Endothelial cell (in vitro differentiated cells): ENCODE measurements around the gene RPS19. TPM values are rescaled to one million over a fixed set of nuclear protein-coding genes. Genes with fewer than 3 reads are reported as not detected.

Experiments
- DNase-seq: peaks from one replicate; pipeline ENCODE4 v3.0.0; 2021; ENCODE audit warnings: low spot score
- H3K27ac Mint-ChIP-seq: one replicate; pipeline ENCODE4 v1.8.0; 2021; ENCODE audit warnings: mixed read lengths, inconsistent platforms; ENCODE audit not compliant: unreplicated experiment
- H3K27me3 Mint-ChIP-seq: one replicate; pipeline ENCODE4 v1.8.0; 2021; ENCODE audit warnings: mild to moderate bottlenecking, moderate library complexity, mixed read lengths, inconsistent platforms; ENCODE audit not compliant: unreplicated experiment
- H3K36me3 Mint-ChIP-seq: one replicate; pipeline ENCODE4 v1.8.0; 2021; ENCODE audit warnings: mild to moderate bottlenecking, low read depth, mixed read lengths, inconsistent platforms; ENCODE audit not compliant: unreplicated experiment
- H3K4me1 Mint-ChIP-seq: one replicate; pipeline ENCODE4 v1.8.0; 2021; ENCODE audit warnings: mild to moderate bottlenecking, mixed read lengths, inconsistent platforms; ENCODE audit not compliant: unreplicated experiment
- H3K4me3 Mint-ChIP-seq: one replicate; pipeline ENCODE4 v1.8.0; 2021; ENCODE audit warnings: mild to moderate bottlenecking, mixed read lengths, inconsistent platforms; ENCODE audit not compliant: unreplicated experiment
- H3K9me3 Mint-ChIP-seq: one replicate; pipeline ENCODE4 v1.8.0; 2021; ENCODE audit warnings: mixed read lengths, inconsistent platforms; ENCODE audit not compliant: unreplicated experiment
- total RNA-seq: library from RNA; stranded (reverse); fragmentation: NEBNext Ultra II Directional; extraction: Animal tissue kit (Norgen Biotek cat#: 25700); gene quantifications from one replicate; pipeline ENCODE4 v1.2.1, GENCODE V29; 2021; ENCODE audit not compliant: unreplicated experiment
- TF ChIP-seq, protein P1 (sequence below): fragments of 200-600 bp; sonication (generic); IDR thresholded peaks from one replicate; pipeline ENCODE4 v1.5.0; 2021; ENCODE audit warnings: antibody characterized with exemption; ENCODE audit not compliant: unreplicated experiment

Gene RPS19
- total RNA-seq, 1 donor from 2014 or later = 3,886 TPM

DNA sequence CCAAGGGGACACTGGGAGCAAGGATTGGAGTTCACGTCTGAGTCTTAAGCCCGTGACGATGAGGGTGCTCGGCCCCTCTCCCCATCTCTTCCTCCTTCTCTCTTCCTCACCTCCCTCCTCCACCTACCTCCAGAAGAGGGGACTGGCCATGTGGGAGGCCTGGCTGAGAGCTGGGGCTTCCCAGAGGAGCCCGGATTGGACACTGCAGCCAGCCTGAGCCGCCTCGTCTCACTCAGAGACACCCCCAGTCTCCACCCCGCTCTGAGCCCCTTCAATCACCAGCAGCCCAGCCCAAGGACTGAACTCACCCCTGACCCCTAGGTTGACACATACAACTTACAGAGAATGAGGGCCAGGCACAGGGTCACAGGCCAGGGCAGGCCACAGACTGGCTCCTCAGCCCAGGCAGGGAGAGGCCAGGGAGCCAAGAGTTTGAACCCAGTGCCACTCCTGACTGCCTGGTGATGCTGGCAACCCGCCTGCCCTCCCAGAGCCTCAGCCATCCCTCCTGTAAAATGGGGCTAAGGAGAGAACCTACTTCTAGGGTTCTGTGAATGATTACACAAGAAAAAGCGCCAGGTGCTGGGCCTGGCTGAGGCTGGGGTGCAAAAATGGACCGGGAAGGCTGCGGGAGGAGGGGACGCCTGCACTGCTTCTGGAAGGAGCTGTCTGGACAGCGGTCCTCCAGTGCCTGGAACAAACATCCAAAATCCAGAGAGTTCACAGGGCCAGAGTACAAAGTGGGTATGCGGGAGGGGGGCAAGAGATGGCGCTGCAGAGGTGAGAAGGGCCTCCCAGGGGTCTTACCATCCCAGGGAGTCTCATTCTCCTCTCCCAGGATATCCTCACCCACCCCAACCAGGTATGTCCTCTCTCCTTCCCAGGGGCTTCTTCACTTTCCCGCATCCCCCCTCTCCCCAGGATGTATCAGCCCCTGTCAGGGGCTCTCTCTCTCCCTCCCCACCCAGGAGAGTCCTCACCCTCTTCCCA lies 18.2 kb downstream of the RPS19 start:
- TF ChIP-seq, protein P1, sequence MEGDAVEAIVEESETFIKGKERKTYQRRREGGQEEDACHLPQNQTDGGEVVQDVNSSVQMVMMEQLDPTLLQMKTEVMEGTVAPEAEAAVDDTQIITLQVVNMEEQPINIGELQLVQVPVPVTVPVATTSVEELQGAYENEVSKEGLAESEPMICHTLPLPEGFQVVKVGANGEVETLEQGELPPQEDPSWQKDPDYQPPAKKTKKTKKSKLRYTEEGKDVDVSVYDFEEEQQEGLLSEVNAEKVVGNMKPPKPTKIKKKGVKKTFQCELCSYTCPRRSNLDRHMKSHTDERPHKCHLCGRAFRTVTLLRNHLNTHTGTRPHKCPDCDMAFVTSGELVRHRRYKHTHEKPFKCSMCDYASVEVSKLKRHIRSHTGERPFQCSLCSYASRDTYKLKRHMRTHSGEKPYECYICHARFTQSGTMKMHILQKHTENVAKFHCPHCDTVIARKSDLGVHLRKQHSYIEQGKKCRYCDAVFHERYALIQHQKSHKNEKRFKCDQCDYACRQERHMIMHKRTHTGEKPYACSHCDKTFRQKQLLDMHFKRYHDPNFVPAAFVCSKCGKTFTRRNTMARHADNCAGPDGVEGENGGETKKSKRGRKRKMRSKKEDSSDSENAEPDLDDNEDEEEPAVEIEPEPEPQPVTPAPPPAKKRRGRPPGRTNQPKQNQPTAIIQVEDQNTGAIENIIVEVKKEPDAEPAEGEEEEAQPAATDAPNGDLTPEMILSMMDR = no peak
- Mint-ChIP-seq H3K4me1 (peaks cover 9% of the 10 kb centered on the region), H3K9me3 (no peaks in the 10 kb centered on the region), H3K27ac (no peak overlapping the region), H3K27me3 (peaks cover 9% of the 10 kb centered on the region), H3K36me3 (no peaks in the 10 kb centered on the region), H3K4me3 (no peak overlapping the region)
- no peak for DNase-seq

DNA sequence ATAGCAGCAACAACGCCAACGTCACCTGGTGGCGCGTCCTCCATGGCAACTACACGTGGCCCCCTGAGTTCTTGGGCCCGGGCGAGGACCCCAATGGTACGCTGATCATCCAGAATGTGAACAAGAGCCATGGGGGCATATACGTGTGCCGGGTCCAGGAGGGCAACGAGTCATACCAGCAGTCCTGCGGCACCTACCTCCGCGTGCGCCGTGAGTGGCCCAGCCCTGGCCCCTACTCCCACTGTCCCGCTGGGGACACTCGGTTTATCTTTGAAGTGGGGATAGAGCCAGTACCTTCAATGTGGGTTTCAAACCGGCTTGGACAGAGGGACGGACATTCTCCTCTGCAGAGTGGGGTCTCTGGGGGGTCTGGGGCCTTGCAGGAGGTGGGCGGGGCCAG lies 19.0 kb downstream of the RPS19 start:
- no peak overlapping the region for H3K4me3 Mint-ChIP-seq
- H3K27ac Mint-ChIP-seq = no peak overlapping the region
- TF ChIP-seq, protein P1 = no peak
- H3K9me3 Mint-ChIP-seq = no peaks in the 10 kb centered on the region
- peaks cover 13% of the 10 kb centered on the region for H3K4me1 Mint-ChIP-seq
- no peaks in the 10 kb centered on the region for H3K36me3 Mint-ChIP-seq
- peaks cover 15% of the 10 kb centered on the region for H3K27me3 Mint-ChIP-seq
- DNase-seq = no peak

DNA sequence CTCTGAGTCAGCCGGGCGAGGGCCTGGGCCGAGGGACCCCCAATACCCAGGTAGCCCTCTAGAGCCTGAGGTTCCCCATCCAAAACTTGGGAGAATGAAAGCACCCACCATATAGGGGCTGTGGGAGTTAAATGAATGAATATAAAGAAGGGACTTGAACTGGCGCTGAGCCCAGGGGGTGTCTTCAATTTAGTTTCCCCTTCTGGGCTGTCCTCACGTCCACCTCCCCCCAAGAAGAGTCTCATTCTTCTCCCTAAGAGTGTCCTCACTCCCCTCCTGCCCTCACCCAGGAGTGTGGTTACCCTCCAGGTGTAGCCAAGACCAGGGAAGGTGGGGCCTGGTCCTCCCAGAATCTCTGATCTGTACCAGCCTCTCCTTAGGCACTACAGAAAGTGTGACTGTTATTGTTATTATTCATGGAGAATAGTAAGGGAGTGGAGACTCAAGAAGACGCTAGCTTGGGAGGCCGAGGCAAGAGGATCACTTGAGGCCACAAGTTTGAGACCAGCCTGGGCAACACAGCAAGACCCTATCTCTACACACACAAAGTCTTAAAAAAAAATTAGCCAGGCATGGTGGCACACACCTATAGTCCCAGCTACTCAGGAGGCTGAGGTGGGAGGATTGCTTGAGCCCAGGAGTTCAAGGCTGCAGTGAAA lies 19.7 kb downstream of the RPS19 start:
- Mint-ChIP-seq H3K27ac (no peak overlapping the region), H3K4me3 (no peak overlapping the region), H3K9me3 (no peaks in the 10 kb centered on the region), H3K4me1 (peaks cover 15% of the 10 kb centered on the region), H3K36me3 (no peaks in the 10 kb centered on the region), H3K27me3 (peaks cover 17% of the 10 kb centered on the region)
- TF ChIP-seq, protein P1 = no peak
- no peak for DNase-seq

DNA sequence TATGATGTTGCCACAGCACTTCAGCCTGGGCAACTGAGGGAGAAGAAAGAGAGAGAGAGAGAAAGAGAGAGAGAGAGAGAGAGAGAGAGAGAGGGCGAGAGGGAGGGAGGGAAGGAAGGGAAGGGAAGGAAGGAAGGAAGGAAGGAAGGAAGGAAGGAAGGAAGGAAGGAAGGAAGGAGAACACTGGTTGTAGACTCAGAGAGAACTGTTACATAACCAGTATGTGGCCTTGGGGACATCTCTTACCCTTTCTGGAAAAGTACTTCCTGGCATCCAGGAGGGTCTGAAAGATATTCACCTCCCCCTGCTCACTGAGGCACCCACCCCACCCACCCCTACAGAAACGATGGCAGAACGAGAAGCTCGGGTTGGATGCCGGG lies 20.3 kb downstream of the RPS19 start:
- Mint-ChIP-seq H3K27ac (no peak overlapping the region), H3K4me1 (peaks cover 19% of the 10 kb centered on the region), H3K27me3 (peaks cover 17% of the 10 kb centered on the region), H3K36me3 (no peaks in the 10 kb centered on the region), H3K4me3 (no peak overlapping the region), H3K9me3 (no peaks in the 10 kb centered on the region)
- TF ChIP-seq, protein P1 = no peak
- DNase-seq = no peak
